GM21423 (cell line): ENCODE results near the gene CD79A.
"Not testable (repeated sequence)": the region's sequence is repeated elsewhere in the genome, so short reads cannot be mapped to it uniquely, and the experiment has no call there.

ENCODE experiments used
- ATAC-seq: cut with Tn5 transposase; IDR thresholded peaks from one replicate; pipeline ENCODE4 v1.9.1; 2021; ENCODE audit warnings: mild to moderate bottlenecking, moderate library complexity; ENCODE audit not compliant: unreplicated experiment

CD79A gene

GRCh38 chr19:41862445-41862986 is 14.6 kb upstream of the CD79A start:
- no peak for ATAC-seq

GRCh38 chr19:41863209-41863931 is 13.7 kb upstream of the CD79A start:
- no peak for ATAC-seq

GRCh38 chr19:41864374-41864773 is 12.7 kb upstream of the CD79A start:
- ATAC-seq, result no peak

- no peak for ATAC-seq
Observed at GRCh38 chr19:41866284-41866683, 10.8 kb upstream of the CD79A start.

- no peak for ATAC-seq
Observed at GRCh38 chr19:41868120-41868988, 8.7 kb upstream of the CD79A start.

- ATAC-seq, result no peak
Observed at GRCh38 chr19:41868989-41869300, 8.1 kb upstream of the CD79A start.

- ATAC-seq, result no peak
Observed at GRCh38 chr19:41869374-41869955, 7.6 kb upstream of the CD79A start.

GRCh38 chr19:41870401-41870873 is 6.6 kb upstream of the CD79A start:
- no peak for ATAC-seq

- ATAC-seq, result peak; percentile 48
Observed at GRCh38 chr19:41871573-41872383, 5.3 kb upstream of the CD79A start.

GRCh38 chr19:41872384-41872774 is 4.7 kb upstream of the CD79A start:
- no peak for ATAC-seq

GRCh38 chr19:41872775-41873647 is 4.1 kb upstream of the CD79A start:
- no peak for ATAC-seq

- ATAC-seq, result not testable (repeated sequence)
Observed at GRCh38 chr19:41875973-41876372, 1.1 kb upstream of the CD79A start.

GRCh38 chr19:41877916-41878905 is 1.1 kb downstream of the CD79A start:
- ATAC-seq, result no peak

GRCh38 chr19:41879080-41879479 is 2.0 kb downstream of the CD79A start:
- no peak for ATAC-seq

- ATAC-seq, result no peak
Observed at GRCh38 chr19:41879670-41880328, 2.7 kb downstream of the CD79A start.

- no peak for ATAC-seq
Observed at GRCh38 chr19:41880329-41880708, 3.2 kb downstream of the CD79A start.

- no peak for ATAC-seq
Observed at GRCh38 chr19:41882568-41883462, 5.7 kb downstream of the CD79A start, which contains the start of gene ARHGEF1. ARHGEF1 (plus strand) TSS chr19:41883184; CDS start chr19:41888083, 4,899 bp downstream.
